Activated T-helper 17 cell treated with anti-CD3 and anti-CD28 coated beads, Interleukin-2, amount 50 U/mL, for 72 hours (primary cell): ENCODE measurements around the gene SYTL3. TPM values are rescaled to one million over a fixed set of nuclear protein-coding genes. Genes with fewer than 3 reads are reported as not detected.

ENCODE experiments used
- ATAC-seq: fragments of 150-1000 bp; cut with Tn5 transposase; replicated peaks from 2 replicates; pipeline ENCODE4 v1.10.0; 2021; ENCODE audit warnings: mild to moderate bottlenecking, moderate library complexity
- H3K27ac Mint-ChIP-seq: one replicate; pipeline ENCODE4 v1.8.0; 2022; ENCODE audit warnings: mixed read lengths
- H3K27me3 Mint-ChIP-seq: one replicate; pipeline ENCODE4 v1.8.0; 2022; ENCODE audit warnings: mixed read lengths
- H3K36me3 Mint-ChIP-seq: one replicate; pipeline ENCODE4 v1.8.0; 2022; ENCODE audit warnings: low read depth, mild to moderate bottlenecking, mixed read lengths
- H3K4me1 Mint-ChIP-seq: one replicate; pipeline ENCODE4 v1.8.0; 2022; ENCODE audit warnings: mixed read lengths
- H3K4me3 Mint-ChIP-seq: one replicate; pipeline ENCODE4 v1.8.0; 2022; ENCODE audit warnings: mild to moderate bottlenecking, mixed read lengths
- H3K9me3 Mint-ChIP-seq: one replicate; pipeline ENCODE4 v1.8.0; 2022; ENCODE audit warnings: mixed read lengths
- total RNA-seq, 2 donors: library from RNA; stranded (reverse); gene quantifications; one replicate each; pipeline ENCODE4 v1.2.3, GENCODE V29; 2022

SYTL3 gene
- total RNA-seq, 2 donors from 2014 or later: 118 to 331 TPM

DNA sequence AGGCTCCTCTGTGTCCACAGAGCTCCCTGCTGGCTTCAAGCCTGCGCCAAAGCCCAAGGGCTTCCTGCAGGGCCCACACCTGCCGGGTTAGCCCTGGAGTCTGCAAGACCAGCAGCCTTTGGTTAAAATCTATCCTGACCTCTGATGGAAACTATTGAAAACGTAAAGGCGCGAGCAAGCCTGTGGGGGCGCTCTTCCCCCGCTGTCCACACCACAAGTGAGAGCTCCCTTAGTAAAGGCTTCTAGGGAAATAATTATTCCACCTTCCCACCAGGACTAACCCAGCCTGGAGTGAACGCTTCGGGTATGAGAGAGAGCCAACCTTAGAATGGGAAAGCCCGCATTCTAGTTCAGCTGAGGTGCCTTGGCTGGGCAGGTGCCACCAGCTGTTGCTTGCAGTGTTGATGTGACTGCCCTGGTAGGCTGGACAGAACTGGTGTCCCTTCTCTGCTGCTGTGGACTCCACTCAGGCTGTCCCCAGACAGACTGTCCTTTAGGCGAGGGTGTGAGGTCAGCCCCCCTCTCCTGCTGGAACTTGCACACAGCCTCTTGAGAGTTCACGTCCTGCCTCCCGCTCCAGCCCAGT, 68.7 kb downstream of the SYTL3 start:
- Mint-ChIP-seq H3K27me3 (no peaks in the 10 kb centered on the region), H3K4me1 (peaks cover 53% of the 10 kb centered on the region), H3K9me3 (no peaks in the 10 kb centered on the region), H3K4me3 (peak overlapping the region; percentile 50), H3K27ac (no peak overlapping the region), H3K36me3 (peaks cover 98% of the 10 kb centered on the region)
- ATAC-seq: no peak

DNA sequence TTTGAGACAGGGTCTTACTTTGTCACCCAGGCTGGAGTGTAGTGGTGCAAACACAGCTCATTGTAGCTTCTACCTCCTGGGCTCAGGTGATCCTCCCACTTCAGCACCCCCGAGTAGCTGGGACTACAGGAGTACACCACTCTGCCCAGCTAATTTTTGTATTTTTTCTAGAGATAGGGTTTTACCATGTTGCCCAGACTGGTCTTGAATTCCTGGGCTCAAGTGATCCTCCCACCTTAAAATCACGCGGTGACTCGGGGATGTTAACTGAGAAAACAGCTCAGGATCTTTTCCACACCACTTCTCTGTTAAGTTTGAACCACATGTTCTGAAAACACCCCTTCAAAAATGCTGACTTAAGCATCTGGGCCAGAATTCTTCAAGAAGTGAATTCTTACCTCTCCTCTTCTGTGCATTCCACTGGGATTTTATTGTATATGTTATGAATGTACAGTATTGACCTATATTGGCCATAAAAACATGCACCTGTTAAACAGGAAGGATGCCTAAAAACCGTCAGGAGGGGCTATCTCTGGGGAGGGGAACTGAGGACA, 72.4 kb downstream of the SYTL3 start:
- H3K4me1 Mint-ChIP-seq: peaks cover 42% of the 10 kb centered on the region
- no peaks in the 10 kb centered on the region for H3K27me3 Mint-ChIP-seq
- no peak overlapping the region for H3K27ac Mint-ChIP-seq
- peaks cover 99% of the 10 kb centered on the region for H3K36me3 Mint-ChIP-seq
- no peak overlapping the region for H3K4me3 Mint-ChIP-seq
- no peak for ATAC-seq
- no peaks in the 10 kb centered on the region for H3K9me3 Mint-ChIP-seq

DNA sequence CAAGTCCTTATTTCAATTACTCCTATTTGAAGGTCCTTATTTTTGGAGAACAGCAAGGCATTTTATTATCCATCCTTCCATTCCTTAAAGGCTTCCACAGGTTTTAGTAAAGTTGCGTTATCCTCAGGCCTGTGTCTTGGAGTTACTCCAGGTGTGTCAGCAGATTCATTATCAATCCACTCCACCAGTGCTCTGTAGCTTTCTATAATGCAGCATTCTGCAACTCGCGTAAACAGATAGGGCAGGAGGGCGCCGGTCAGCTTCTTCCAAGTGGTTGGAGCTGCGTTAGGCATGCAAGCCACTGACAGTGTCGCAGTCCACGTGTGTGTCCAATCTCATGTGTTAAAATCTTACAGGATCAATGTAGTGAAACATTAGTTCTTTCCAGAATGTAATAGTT, 75.8 kb downstream of the SYTL3 start:
- peaks cover 100% of the 10 kb centered on the region for H3K36me3 Mint-ChIP-seq
- H3K27me3 Mint-ChIP-seq: no peaks in the 10 kb centered on the region
- H3K4me3 Mint-ChIP-seq: no peak overlapping the region
- H3K4me1 Mint-ChIP-seq: peaks cover 23% of the 10 kb centered on the region
- no peaks in the 10 kb centered on the region for H3K9me3 Mint-ChIP-seq
- ATAC-seq: no peak
- H3K27ac Mint-ChIP-seq: peak overlapping the region; percentile 39

DNA sequence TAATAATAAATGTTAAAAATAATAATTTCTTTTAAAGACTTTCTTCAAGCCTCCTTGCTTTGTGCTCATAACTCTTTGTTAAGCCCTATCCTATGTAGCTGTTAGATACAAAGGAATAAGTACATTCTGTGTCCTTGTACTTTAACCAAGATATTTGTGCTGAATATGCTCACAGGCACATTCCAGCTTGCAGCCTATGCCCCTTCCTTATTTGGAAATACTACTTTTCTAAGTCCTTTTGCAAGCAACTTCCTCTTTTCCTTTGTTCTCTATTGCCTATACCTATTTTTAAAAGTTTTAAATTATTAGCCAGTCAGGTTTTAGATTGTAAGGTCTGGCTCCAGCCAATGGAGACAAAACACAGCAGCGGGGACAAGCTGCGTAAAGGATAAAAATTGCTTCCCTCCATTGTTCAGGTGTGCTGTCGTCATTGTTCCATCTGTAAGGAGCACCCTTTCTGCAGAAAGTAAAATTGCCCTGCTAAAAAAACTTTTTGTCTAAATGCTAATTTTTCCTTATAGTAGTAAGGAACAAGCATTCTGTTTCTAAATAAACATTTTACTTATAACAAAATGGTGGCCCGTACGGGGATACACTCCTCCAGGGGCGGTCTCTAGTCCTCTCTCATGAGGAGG, 80.2 kb downstream of the SYTL3 start:
- H3K27me3 Mint-ChIP-seq: no peaks in the 10 kb centered on the region
- peaks cover 100% of the 10 kb centered on the region for H3K36me3 Mint-ChIP-seq
- H3K4me3 Mint-ChIP-seq: no peak overlapping the region
- no peak overlapping the region for H3K27ac Mint-ChIP-seq
- peaks cover 15% of the 10 kb centered on the region for H3K4me1 Mint-ChIP-seq
- H3K9me3 Mint-ChIP-seq: no peaks in the 10 kb centered on the region
- ATAC-seq: no peak

DNA sequence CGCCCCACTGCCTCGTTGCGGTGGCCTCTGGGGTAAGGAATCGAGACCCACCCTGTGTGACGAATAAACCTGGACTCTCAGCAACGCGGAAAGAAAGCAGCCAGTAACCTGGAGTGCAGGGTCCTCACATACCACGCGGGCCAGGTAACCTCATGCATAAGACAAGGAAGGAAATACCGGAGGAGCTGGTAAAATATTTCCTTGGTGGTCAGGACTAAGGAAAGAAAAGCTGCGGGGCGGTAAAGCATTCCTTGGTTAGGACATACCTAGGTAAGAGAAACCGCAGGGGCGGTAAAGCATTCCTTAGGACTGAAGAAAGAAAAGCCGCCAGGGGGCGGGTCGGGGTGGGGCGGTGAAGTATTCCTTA, 80.7 kb downstream of the SYTL3 start:
- no peak overlapping the region for H3K4me3 Mint-ChIP-seq
- H3K9me3 Mint-ChIP-seq: no peaks in the 10 kb centered on the region
- H3K27me3 Mint-ChIP-seq: no peaks in the 10 kb centered on the region
- H3K4me1 Mint-ChIP-seq: peaks cover 17% of the 10 kb centered on the region
- H3K36me3 Mint-ChIP-seq: peaks cover 100% of the 10 kb centered on the region
- H3K27ac Mint-ChIP-seq: no peak overlapping the region
- ATAC-seq: no peak

DNA sequence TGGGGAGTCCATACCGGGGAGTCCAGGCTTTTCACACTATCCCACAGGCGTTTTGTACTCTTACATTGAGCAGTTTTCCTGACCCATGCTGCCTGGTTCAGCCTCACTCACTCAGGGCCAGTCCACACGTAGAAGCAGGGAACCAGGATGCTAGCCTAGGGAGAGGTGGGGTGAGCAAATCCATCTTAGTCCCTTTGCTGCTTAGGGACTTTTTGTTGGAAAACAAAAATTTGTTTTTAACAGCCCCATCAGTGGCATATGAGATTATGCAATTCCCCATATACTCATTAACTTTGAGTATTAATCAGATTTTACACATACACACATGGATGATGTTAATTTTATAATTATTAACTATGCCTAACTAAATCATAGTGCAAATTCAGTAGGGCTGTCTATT, 85.2 kb downstream of the SYTL3 start:
- Mint-ChIP-seq H3K4me3 (no peak overlapping the region), H3K4me1 (peaks cover 19% of the 10 kb centered on the region), H3K36me3 (peaks cover 100% of the 10 kb centered on the region), H3K9me3 (peaks cover 5% of the 10 kb centered on the region), H3K27me3 (no peaks in the 10 kb centered on the region), H3K27ac (peak overlapping the region; percentile 76)
- no peak for ATAC-seq

DNA sequence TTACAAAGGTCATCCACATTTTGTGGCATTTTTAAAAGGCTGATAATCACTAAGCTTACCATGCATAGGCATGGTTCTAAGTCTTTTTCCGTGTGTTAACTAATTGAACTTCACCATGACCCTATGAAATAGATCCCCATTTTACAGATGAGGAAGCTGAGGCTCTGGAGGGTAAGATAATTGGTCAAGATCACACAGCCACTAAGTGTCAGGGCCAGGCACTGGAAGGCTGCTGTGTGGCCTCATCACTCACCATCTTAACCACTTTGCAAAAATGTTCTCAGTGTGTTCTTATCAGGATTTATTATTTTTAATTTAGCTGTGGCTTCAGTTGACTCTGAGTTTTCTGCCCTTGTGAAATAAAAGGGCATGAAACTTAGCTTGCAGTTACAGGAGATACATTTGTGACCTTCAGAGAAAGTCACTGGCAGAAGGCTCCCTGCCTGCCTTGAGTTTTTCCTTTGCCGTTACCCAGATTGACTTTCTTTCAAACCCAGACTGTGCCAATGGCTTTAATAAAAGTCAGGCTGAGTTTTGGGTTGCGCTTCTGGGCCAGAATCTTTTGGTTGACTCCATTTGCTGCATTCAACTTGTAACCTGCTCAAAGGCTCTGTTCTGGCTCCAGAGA, 87.3 kb downstream of the SYTL3 start:
- Mint-ChIP-seq H3K9me3 (peaks cover 5% of the 10 kb centered on the region), H3K36me3 (peaks cover 100% of the 10 kb centered on the region), H3K4me1 (peaks cover 19% of the 10 kb centered on the region), H3K27ac (no peak overlapping the region), H3K27me3 (no peaks in the 10 kb centered on the region), H3K4me3 (no peak overlapping the region)
- ATAC-seq: no peak

DNA sequence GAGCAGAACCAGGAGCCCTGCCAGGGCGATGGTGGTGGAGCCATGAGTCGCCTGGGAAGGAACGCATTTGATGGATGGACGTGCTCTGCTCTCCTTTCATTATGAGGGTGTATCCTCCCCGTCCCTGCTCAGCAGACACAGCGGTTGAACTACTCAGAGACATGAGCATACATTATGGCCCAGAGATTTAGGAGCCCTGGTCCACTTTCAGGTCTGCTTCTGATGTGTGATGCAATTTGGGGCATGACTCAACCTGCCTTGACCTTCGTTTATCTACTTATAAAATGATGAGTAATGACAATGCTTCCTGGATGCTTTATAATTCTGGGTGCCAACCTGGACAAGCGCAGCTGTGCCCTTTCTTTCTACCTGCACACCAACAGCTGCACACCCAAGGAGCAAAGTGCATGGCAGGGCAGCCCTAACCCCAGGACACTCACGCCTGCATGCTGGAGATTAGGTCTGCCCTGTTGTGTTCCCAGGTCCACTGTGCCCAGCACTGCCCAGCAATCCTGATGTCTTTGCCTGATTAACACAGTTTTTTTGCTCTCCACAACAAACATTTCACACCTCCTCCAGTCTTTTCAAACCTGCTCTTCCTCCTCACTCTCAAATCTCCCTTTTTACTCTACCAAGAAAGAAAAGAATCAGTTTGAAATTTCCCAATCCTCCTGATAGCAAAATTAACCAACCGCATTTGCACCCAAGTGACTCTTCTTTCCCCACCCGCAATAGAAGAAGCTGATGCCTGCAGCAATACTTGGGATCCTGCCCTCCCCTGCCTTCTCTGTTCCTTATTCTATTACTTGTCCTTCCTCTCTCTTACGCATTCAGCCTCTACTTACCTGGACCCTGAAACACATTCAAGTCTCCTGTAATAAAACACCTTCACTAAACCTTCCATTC, 88.1 kb downstream of the SYTL3 start:
- Mint-ChIP-seq H3K4me1 (peaks cover 19% of the 10 kb centered on the region), H3K27ac (peak overlapping the region; percentile 86), H3K4me3 (peak overlapping the region; percentile 33), H3K36me3 (peaks cover 100% of the 10 kb centered on the region), H3K27me3 (no peaks in the 10 kb centered on the region), H3K9me3 (peaks cover 5% of the 10 kb centered on the region)
- peak; percentile 77 for ATAC-seq

DNA sequence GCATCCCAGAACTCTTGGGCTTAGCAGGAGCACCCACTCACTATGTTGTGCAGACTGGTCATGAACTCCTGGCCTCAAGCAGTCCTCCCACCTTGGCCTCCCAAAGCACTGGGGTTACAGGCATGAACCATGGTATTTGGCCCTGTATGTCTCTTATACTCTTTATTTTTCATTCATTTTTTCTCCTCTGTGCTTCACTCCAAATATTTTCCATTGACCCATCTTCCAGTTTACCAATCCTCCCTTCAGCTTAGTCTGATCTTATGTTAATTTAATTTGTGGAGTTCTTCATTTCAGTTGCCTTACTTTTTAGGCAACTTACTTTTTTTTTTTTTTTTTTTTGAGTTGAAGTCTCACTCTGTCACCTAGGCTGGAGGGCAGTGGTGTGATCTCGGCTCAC, 89.8 kb downstream of the SYTL3 start:
- H3K27me3 Mint-ChIP-seq: no peaks in the 10 kb centered on the region
- H3K27ac Mint-ChIP-seq: no peak overlapping the region
- no peak for ATAC-seq
- peaks cover 20% of the 10 kb centered on the region for H3K4me1 Mint-ChIP-seq
- H3K9me3 Mint-ChIP-seq: peaks cover 5% of the 10 kb centered on the region
- H3K4me3 Mint-ChIP-seq: no peak overlapping the region
- peaks cover 100% of the 10 kb centered on the region for H3K36me3 Mint-ChIP-seq

DNA sequence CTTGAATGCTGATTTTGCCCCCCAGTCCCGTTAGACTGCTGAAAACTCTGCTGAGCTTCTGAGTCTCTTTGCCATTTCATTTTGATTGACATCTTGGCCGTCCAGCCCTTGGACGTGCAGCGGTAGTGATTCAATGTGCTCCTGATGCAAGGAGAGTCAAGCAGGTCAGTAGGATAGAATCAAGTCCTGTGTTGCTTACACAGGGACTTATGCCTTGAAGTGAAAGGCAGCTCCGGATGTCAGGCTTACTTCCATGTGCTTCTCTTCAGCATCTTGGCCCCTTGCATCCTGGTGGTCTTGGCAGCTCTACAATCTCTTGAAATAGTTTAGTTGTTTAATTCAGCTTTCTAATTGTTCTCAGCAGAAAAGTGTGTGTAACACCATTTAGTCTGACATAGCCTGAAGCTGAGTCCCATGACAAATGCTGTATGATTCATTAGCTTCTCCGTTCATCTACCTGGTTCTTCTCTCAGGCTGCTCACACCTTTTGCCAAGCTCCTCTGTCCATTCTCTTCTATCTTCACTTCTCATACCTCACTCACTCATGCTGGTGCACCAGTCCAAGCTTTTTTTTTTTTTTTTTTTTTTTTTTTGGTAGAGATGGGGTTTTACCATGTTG, 93.3 kb downstream of the SYTL3 start:
- Mint-ChIP-seq H3K36me3 (peaks cover 100% of the 10 kb centered on the region), H3K9me3 (peaks cover 4% of the 10 kb centered on the region)
- ATAC-seq: no peak

DNA sequence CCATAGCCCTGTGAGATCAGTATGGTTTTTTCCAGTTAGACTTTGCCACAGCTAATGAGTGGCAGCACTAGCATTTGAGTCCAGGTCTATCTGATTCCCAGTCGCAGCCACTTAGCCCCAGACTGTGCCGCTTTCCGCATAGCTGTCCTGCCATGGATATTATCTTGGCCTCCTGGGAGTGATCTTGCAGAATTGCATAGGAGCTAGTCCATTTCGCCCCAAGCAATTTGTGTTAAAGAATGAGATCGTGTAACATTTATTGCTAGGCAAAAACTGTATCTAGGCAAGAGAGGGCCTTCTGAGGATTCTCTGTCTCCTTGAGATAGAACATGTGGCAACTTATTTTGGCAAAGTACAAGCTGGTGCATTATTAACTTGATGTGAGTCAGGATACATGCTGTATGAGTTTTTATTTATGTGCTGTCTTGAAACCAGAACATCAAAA, 95.2 kb downstream of the SYTL3 start:
- H3K9me3 Mint-ChIP-seq: no peaks in the 10 kb centered on the region
- ATAC-seq: no peak
- H3K27me3 Mint-ChIP-seq: no peaks in the 10 kb centered on the region
- H3K36me3 Mint-ChIP-seq: peaks cover 98% of the 10 kb centered on the region
- H3K4me3 Mint-ChIP-seq: no peak overlapping the region
- H3K27ac Mint-ChIP-seq: no peak overlapping the region
- peaks cover 5% of the 10 kb centered on the region for H3K4me1 Mint-ChIP-seq

More for the DNA sequence above, 93.3 kb downstream of the SYTL3 start:
- Mint-ChIP-seq H3K27me3 (no peaks in the 10 kb centered on the region), H3K4me1 (peaks cover 9% of the 10 kb centered on the region), H3K27ac (no peak overlapping the region), H3K4me3 (no peak overlapping the region)

DNA sequence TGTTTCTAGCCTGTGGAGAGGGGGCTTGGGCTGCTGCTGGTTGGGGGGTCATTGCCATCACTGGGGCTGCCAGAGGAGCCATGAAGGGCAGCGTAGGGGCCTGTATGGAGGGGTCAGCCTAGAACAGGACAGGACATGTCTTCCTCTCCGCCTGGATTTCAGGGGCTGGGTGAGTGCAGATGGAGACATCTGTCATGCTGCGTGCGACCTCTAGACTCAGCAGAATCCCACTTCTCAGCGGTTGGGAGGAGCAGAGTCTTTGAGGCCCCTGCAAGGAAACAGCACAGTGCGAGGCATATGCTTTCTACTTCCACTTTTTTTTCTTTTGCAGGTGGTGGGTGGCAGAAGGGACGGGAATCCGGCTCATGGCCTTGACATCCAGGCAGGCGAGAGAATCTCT, 101.4 kb downstream of the SYTL3 start:
- Mint-ChIP-seq H3K27ac (no peak overlapping the region), H3K9me3 (no peaks in the 10 kb centered on the region), H3K4me3 (no peak overlapping the region)

DNA sequence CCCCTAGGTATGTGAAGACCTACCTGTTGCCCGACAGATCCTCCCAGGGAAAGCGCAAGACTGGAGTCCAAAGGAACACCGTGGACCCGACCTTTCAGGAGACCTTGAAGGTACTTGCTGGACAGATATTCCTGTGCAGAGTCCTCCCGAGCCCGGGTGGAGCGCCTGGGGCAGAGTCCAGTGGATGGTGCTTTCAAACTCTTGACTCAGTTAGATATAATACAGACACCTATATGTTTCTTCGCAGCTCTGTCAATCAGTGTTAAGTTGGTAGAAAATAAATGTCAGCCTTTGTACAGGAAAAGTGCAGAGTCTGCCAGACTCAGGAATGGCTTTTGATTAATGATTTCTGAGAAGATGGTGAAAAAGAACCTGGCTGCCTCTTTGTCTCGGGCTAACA, 102.1 kb downstream of the SYTL3 start:
- H3K9me3 Mint-ChIP-seq: no peaks in the 10 kb centered on the region
- no peak overlapping the region for H3K4me3 Mint-ChIP-seq
- no peak for ATAC-seq
- peaks cover 5% of the 10 kb centered on the region for H3K4me1 Mint-ChIP-seq
- H3K27ac Mint-ChIP-seq: no peak overlapping the region
- H3K27me3 Mint-ChIP-seq: no peaks in the 10 kb centered on the region
- peaks cover 94% of the 10 kb centered on the region for H3K36me3 Mint-ChIP-seq

More for the DNA sequence above, 101.4 kb downstream of the SYTL3 start:
- peaks cover 5% of the 10 kb centered on the region for H3K4me1 Mint-ChIP-seq
- ATAC-seq: no peak
- peaks cover 98% of the 10 kb centered on the region for H3K36me3 Mint-ChIP-seq
- no peaks in the 10 kb centered on the region for H3K27me3 Mint-ChIP-seq

DNA sequence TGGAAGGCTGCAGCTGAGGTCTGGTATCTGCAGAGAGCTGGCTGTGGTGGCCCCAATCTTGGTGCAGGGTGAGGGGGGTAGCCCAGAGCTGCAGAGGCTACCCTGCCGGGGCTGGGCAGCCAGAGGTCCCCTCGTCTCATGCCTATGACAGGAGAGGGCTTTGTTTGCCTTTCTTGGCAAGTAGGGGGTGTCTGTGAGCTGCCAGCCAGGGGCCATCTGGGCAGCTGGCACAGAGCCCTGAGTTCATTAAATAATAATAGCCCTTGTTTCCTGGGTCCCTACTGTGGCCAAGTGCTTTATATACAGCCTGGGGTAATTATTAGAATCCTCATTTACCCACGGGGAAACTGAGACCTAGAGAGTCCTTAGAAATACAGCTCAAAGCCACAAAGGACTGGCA, 102.8 kb downstream of the SYTL3 start:
- Mint-ChIP-seq H3K27me3 (no peaks in the 10 kb centered on the region), H3K9me3 (no peaks in the 10 kb centered on the region), H3K36me3 (peaks cover 94% of the 10 kb centered on the region), H3K4me3 (no peak overlapping the region), H3K4me1 (peaks cover 5% of the 10 kb centered on the region), H3K27ac (peak overlapping the region; percentile 66)
- ATAC-seq: no peak
